ENCODE measurements around the gene NDUFB5. TPM values are rescaled to one million over a fixed set of nuclear protein-coding genes. Genes with fewer than 3 reads are reported as not detected.

The NDUFB5 gene
- total RNA-seq, 1 donor from 2014 or later: 73.7 TPM

DNA sequence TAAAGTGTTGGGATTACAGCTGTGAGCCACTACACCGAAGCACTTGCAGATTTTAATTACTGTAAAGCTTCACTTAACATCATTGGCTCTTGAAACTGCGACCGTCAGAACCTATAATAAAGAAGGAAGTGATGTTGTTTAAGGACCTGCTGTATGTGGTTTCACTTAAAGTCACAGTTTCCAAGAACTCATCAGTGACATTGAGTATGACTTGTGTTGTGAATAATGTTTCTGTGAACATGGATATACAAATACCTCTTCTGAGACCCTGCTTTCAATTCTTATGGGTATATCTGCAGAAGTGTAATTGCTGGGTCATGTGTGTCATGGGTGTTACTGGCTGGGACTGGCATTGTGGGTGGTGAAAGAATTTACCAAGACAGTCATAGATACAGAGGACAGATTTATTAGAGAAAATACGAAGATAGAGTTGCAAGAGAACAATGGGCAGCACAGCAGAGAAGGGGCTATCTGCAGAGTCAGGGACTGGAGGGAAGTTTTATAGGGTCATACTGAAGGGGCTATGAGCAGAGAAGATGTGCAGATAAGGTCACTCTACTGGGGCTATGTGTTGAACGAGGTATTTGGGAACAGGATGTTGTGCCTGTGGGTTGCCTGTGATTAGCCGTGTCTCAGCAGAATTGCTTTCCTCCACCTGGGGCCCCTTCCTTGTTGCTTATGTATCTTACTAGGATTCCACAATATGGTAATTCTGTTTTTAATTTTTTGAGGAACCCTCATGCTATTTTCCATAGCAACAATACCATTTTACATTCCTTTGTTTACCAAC is 4.5 kb downstream of the NDUFB5 start:
- H3K27ac Mint-ChIP-seq (ENCODE audit: unreplicated experiment): no peak overlapping the region
- DNase-seq (ENCODE audit: low read depth) (no peak), FAIRE-seq (no peak)
- Histone ChIP-seq H3K4me2 (ENCODE audit: low read length) (no peak overlapping the region), H3K9me3 (ENCODE audit: insufficient read depth, low read depth, low read length) (no peaks in the 10 kb centered on the region), H3K79me2 (ENCODE audit: insufficient read depth, low read length) (peaks cover 51% of the 10 kb centered on the region), H3K4me3 (ENCODE audit: insufficient read depth, low read depth, low read length) (no peak overlapping the region), H3K36me3 (ENCODE audit: insufficient read depth, low read length) (no peaks in the 10 kb centered on the region), H3K9ac (ENCODE audit: low read length) (no peak overlapping the region), H3K27me3 (ENCODE audit: insufficient read depth, low read length) (no peaks in the 10 kb centered on the region), H3K27ac (ENCODE audit: low read depth, low read length) (no peak overlapping the region), H4K20me1 (ENCODE audit: insufficient read depth, low read length) (no peaks in the 10 kb centered on the region), H2AFZ (ENCODE audit: low read depth, low read length) (no peak overlapping the region), H3K4me1 (ENCODE audit: insufficient read depth, low read length) (peaks cover 9% of the 10 kb centered on the region)
- H3K4me1 Mint-ChIP-seq (ENCODE audit: low read depth, unreplicated experiment): peaks cover 8% of the 10 kb centered on the region
- no peak overlapping the region for H3K4me3 Mint-ChIP-seq (ENCODE audit: unreplicated experiment)
- no peaks in the 10 kb centered on the region for H3K27me3 Mint-ChIP-seq (ENCODE audit: low read depth, unreplicated experiment)
- TF ChIP-seq, protein P1, sequence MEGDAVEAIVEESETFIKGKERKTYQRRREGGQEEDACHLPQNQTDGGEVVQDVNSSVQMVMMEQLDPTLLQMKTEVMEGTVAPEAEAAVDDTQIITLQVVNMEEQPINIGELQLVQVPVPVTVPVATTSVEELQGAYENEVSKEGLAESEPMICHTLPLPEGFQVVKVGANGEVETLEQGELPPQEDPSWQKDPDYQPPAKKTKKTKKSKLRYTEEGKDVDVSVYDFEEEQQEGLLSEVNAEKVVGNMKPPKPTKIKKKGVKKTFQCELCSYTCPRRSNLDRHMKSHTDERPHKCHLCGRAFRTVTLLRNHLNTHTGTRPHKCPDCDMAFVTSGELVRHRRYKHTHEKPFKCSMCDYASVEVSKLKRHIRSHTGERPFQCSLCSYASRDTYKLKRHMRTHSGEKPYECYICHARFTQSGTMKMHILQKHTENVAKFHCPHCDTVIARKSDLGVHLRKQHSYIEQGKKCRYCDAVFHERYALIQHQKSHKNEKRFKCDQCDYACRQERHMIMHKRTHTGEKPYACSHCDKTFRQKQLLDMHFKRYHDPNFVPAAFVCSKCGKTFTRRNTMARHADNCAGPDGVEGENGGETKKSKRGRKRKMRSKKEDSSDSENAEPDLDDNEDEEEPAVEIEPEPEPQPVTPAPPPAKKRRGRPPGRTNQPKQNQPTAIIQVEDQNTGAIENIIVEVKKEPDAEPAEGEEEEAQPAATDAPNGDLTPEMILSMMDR (IDR thresholded peaks at IDR 0.05; ENCODE audit: insufficient read depth, low read depth, low read length): no peak
- TF ChIP-seq EZH2 (IDR thresholded peaks at IDR 0.05; ENCODE audit: insufficient read depth, low read length): no peak
- H3K9me3 Mint-ChIP-seq (ENCODE audit: unreplicated experiment): no peaks in the 10 kb centered on the region
- H3K36me3 Mint-ChIP-seq (ENCODE audit: low read depth, unreplicated experiment): no peaks in the 10 kb centered on the region

DNA sequence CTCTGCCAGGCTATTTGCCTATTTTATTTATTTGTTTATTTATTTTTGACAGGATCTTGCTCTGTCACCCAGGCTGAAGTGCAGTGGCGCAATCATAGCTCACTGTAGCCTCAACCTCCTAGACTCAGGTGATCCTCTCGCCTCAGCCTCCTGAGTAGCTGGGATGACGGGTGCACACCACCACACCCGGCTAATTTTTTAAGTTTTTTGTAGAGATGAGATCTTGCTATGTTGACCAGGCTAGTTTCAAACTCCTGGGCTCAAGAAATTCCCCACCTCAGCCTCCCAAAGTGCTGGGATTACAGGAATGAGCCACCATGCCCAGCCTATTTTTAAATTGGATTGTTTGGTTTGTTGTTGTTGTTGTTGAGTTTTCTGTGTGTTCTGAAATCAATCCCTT is 5.5 kb downstream of the NDUFB5 start:
- H3K4me1 ChIP-seq (ENCODE audit: insufficient read depth, low read length): peaks cover 15% of the 10 kb centered on the region
- no peaks in the 10 kb centered on the region for H3K36me3 ChIP-seq (ENCODE audit: insufficient read depth, low read length)
- H3K4me2 ChIP-seq (ENCODE audit: low read length): no peak overlapping the region
- no peaks in the 10 kb centered on the region for H3K27me3 ChIP-seq (ENCODE audit: insufficient read depth, low read length)
- no peak overlapping the region for H3K9ac ChIP-seq (ENCODE audit: low read length)
- H4K20me1 ChIP-seq (ENCODE audit: insufficient read depth, low read length): no peaks in the 10 kb centered on the region
- H3K27ac ChIP-seq (ENCODE audit: low read depth, low read length): no peak overlapping the region
- H3K79me2 ChIP-seq (ENCODE audit: insufficient read depth, low read length): peaks cover 41% of the 10 kb centered on the region
- Mint-ChIP-seq H3K4me1 (ENCODE audit: low read depth, unreplicated experiment) (peaks cover 14% of the 10 kb centered on the region), H3K36me3 (ENCODE audit: low read depth, unreplicated experiment) (no peaks in the 10 kb centered on the region), H3K9me3 (ENCODE audit: unreplicated experiment) (no peaks in the 10 kb centered on the region), H3K4me3 (ENCODE audit: unreplicated experiment) (no peak overlapping the region), H3K27ac (ENCODE audit: unreplicated experiment) (no peak overlapping the region), H3K27me3 (ENCODE audit: low read depth, unreplicated experiment) (no peaks in the 10 kb centered on the region)
- DNase-seq (ENCODE audit: low read depth): no peak
- H2AFZ ChIP-seq (ENCODE audit: low read depth, low read length): no peak overlapping the region
- no peak for FAIRE-seq
- no peaks in the 10 kb centered on the region for H3K9me3 ChIP-seq (ENCODE audit: insufficient read depth, low read depth, low read length)
- no peak overlapping the region for H3K4me3 ChIP-seq (ENCODE audit: insufficient read depth, low read depth, low read length)
- TF ChIP-seq EZH2 (IDR thresholded peaks at IDR 0.05; ENCODE audit: insufficient read depth, low read length): no peak
- TF ChIP-seq, protein P1 (IDR thresholded peaks at IDR 0.05; ENCODE audit: insufficient read depth, low read depth, low read length): no peak

DNA sequence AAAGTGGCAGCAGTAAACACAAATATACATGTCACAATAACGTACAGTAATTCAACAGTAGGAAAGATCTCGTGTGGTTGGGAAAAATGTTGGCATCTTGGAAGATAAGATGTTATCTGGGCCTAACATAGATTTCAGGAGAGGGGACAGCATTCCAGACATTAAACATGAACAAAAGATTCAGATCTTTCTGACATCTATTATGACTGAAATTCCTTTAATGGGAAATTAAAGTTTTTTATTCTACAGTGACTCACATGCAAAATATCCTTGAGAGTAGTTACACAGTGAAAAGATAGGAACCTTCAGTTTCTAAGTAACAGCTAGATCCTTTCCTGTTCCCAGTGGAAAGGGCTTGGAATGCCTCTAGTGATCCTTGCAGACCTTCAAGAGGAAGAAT is 9.2 kb downstream of the NDUFB5 start:
- peak overlapping the region; percentile 57 for H3K4me2 ChIP-seq (ENCODE audit: low read length)
- H3K9ac ChIP-seq (ENCODE audit: low read length): peak overlapping the region; percentile 29
- no peaks in the 10 kb centered on the region for H3K27me3 ChIP-seq (ENCODE audit: insufficient read depth, low read length)
- H3K27me3 Mint-ChIP-seq (ENCODE audit: low read depth, unreplicated experiment): no peaks in the 10 kb centered on the region
- peak overlapping the region; percentile 48 for H3K27ac ChIP-seq (ENCODE audit: low read depth, low read length)
- H3K36me3 ChIP-seq (ENCODE audit: insufficient read depth, low read length): peaks cover 8% of the 10 kb centered on the region
- no peaks in the 10 kb centered on the region for H3K9me3 Mint-ChIP-seq (ENCODE audit: unreplicated experiment)
- H3K36me3 Mint-ChIP-seq (ENCODE audit: low read depth, unreplicated experiment): peaks cover 2% of the 10 kb centered on the region
- H3K4me3 ChIP-seq (ENCODE audit: insufficient read depth, low read depth, low read length): no peak overlapping the region
- no peaks in the 10 kb centered on the region for H4K20me1 ChIP-seq (ENCODE audit: insufficient read depth, low read length)
- TF ChIP-seq EZH2 (IDR thresholded peaks at IDR 0.05; ENCODE audit: insufficient read depth, low read length): no peak
- TF ChIP-seq, protein P1 (IDR thresholded peaks at IDR 0.05; ENCODE audit: insufficient read depth, low read depth, low read length): no peak
- FAIRE-seq (peak; percentile 71), DNase-seq (ENCODE audit: low read depth) (peak; percentile 60)
- H3K9me3 ChIP-seq (ENCODE audit: insufficient read depth, low read depth, low read length): no peaks in the 10 kb centered on the region
- peaks cover 16% of the 10 kb centered on the region for H3K4me1 Mint-ChIP-seq (ENCODE audit: low read depth, unreplicated experiment)
- no peak overlapping the region for H2AFZ ChIP-seq (ENCODE audit: low read depth, low read length)
- H3K27ac Mint-ChIP-seq (ENCODE audit: unreplicated experiment): peak overlapping the region; percentile 23
- peaks cover 14% of the 10 kb centered on the region for H3K4me1 ChIP-seq (ENCODE audit: insufficient read depth, low read length)
- no peak overlapping the region for H3K4me3 Mint-ChIP-seq (ENCODE audit: unreplicated experiment)
- H3K79me2 ChIP-seq (ENCODE audit: insufficient read depth, low read length): peaks cover 15% of the 10 kb centered on the region
